Measurements from ENCODE around the gene TGFBI.

TGFBI gene

GRCh38 chr5:136067422-136067821 is 38.6 kb downstream of the TGFBI start:
- TF ChIP-seq TAF1 (IDR thresholded peaks at IDR 0.05; ENCODE audit: borderline replicate concordance, insufficient read depth, low read length) (no peak), FOXP2 (optimal IDR thresholded peaks at IDR 0.05; ENCODE audit: borderline replicate concordance, extremely low read depth, extremely low read length, insufficient read depth) (no peak), POLR2AphosphoS5 (IDR thresholded peaks at IDR 0.05; ENCODE audit: low read depth, low read length) (no peak), SIN3A (IDR thresholded peaks at IDR 0.05; ENCODE audit: borderline replicate concordance, insufficient read depth, low read length) (no peak), REST (IDR thresholded peaks at IDR 0.05; ENCODE audit: insufficient read depth in 1 of 2, low read depth in 2 of 2, low read length in 2 of 2) (no peak)

- TF ChIP-seq POLR2AphosphoS5 (IDR thresholded peaks at IDR 0.05; ENCODE audit: low read depth, low read length) = no peak
- TF ChIP-seq TAF1 (IDR thresholded peaks at IDR 0.05; ENCODE audit: borderline replicate concordance, insufficient read depth, low read length) = no peak
- no peak for TF ChIP-seq SIN3A (IDR thresholded peaks at IDR 0.05; ENCODE audit: borderline replicate concordance, insufficient read depth, low read length)
- TF ChIP-seq REST (IDR thresholded peaks at IDR 0.05; ENCODE audit: insufficient read depth in 1 of 2, low read depth in 2 of 2, low read length in 2 of 2) = no peak
- TF ChIP-seq FOXP2 (optimal IDR thresholded peaks at IDR 0.05; ENCODE audit: borderline replicate concordance, extremely low read depth, extremely low read length, insufficient read depth) = no peak
Measured at GRCh38 chr5:136070486-136071285, 41.9 kb downstream of the TGFBI start.

DNA sequence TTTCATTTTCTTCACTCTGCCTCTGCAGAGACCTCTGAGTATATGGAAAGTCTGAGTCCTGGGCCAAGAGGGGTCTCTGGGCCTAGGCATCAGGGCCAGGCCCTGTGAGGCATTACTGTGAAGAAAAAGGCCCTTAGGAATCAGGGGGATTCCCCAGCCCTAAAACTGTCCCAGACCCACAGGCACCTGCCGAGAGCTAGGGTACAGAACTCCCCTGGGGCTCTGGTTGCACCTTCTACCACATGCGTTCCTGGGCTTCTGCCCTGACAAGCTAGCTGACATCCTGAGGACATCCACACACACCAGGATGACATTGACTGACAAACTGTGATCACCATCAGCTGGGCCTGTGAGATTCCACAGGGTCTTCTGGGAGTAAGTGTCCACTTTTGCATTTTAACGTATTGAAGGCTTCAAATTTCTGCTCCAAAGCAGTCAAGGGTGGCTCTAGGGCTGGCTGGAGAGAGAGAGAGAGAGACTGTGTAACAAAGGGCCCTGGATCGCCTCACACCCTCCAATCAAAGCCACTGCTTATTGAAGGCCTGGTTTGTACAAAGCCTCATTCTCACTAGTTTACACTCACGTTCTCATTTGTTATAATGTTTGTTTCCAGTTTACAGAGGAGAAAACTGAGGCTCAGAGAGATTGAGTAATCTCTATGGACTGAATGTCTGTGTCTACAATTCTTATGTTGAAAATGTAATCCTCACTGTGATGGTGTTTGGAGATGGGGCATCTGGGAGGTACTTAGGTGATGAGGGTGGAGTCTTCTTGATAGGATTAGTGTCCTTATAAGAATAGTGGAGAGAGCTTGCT is 45.1 kb downstream of the TGFBI start:
- TF ChIP-seq TAF1 (IDR thresholded peaks at IDR 0.05; ENCODE audit: borderline replicate concordance, insufficient read depth, low read length) (no peak), FOXP2 (optimal IDR thresholded peaks at IDR 0.05; ENCODE audit: borderline replicate concordance, extremely low read depth, extremely low read length, insufficient read depth) (no peak), REST (IDR thresholded peaks at IDR 0.05; ENCODE audit: insufficient read depth in 1 of 2, low read depth in 2 of 2, low read length in 2 of 2) (no peak), SIN3A (IDR thresholded peaks at IDR 0.05; ENCODE audit: borderline replicate concordance, insufficient read depth, low read length) (no peak), POLR2AphosphoS5 (IDR thresholded peaks at IDR 0.05; ENCODE audit: low read depth, low read length) (no peak)

DNA sequence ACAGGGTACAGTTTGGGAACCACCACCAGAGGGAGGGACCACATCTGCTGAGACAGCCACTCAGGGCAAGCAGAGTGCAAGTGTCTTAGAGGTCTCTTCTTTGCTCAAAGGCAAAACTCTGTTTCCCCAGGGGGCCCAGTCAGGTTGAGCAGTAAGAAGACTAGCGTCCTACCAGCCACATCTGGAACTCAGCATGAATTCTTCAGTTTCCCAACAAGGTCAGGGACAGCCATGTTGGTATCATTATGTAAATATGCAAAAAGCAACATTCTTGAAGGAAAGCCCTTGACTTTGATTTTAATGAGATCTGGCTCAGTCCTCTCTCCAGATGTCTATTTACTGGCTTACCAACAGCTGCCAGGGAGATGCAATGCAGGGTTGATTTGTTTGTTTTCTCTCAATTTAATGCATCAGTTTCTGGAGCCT is 46.7 kb downstream of the TGFBI start:
- no peak for TF ChIP-seq POLR2AphosphoS5 (IDR thresholded peaks at IDR 0.05; ENCODE audit: low read depth, low read length)
- no peak for TF ChIP-seq SIN3A (IDR thresholded peaks at IDR 0.05; ENCODE audit: borderline replicate concordance, insufficient read depth, low read length)
- TF ChIP-seq REST (IDR thresholded peaks at IDR 0.05; ENCODE audit: insufficient read depth in 1 of 2, low read depth in 2 of 2, low read length in 2 of 2) = no peak
- no peak for TF ChIP-seq FOXP2 (optimal IDR thresholded peaks at IDR 0.05; ENCODE audit: borderline replicate concordance, extremely low read depth, extremely low read length, insufficient read depth)
- TF ChIP-seq TAF1 (IDR thresholded peaks at IDR 0.05; ENCODE audit: borderline replicate concordance, insufficient read depth, low read length) = no peak
